ACC112 (cell line): ENCODE data around the gene HNRNPAB.
"Not testable (repeated sequence)": the region's sequence is repeated elsewhere in the genome, so short reads cannot be mapped to it uniquely, and the experiment has no call there.

ENCODE experiments used
- H2AFZ ChIP-seq: fragments of 200-600 bp; sonication (generic); one replicate; pipeline ENCODE4 v1.6.0; 2017; ENCODE audit warnings: antibody characterized with exemption, low read length; ENCODE audit not compliant: unreplicated experiment
- H3K27ac ChIP-seq: fragments of 200-600 bp; sonication (generic); 2 replicates; pipeline ENCODE4 v1.5.1; 2014; ENCODE audit warnings: low read depth, mild to moderate bottlenecking, antibody characterized with exemption, low read length, moderate library complexity
- H3K27me3 ChIP-seq: fragments of 200-600 bp; sonication (generic); 2 replicates; pipeline ENCODE4 v1.6.1; 2014; ENCODE audit warnings: mild to moderate bottlenecking, antibody characterized with exemption, low read length, moderate library complexity, mixed read lengths; ENCODE audit not compliant: insufficient read depth
- H3K36me3 ChIP-seq: fragments of 200-600 bp; sonication (generic); 2 replicates; pipeline ENCODE4 v1.6.1; 2016; ENCODE audit warnings: mild to moderate bottlenecking, antibody characterized with exemption, low read length, moderate library complexity, mixed read lengths; ENCODE audit not compliant: insufficient read depth
- H3K4me1 ChIP-seq: fragments of 200-600 bp; sonication (generic); one replicate; pipeline ENCODE4 v1.6.1; 2016; ENCODE audit warnings: low read length, mixed read lengths; ENCODE audit not compliant: insufficient read depth, unreplicated experiment, control insufficient read depth
- H3K4me3 ChIP-seq: fragments of 200-600 bp; sonication (generic); 2 replicates; pipeline ENCODE4 v1.5.1; 2014; ENCODE audit warnings: mild to moderate bottlenecking, low read depth, low read length
- H3K79me2 ChIP-seq: fragments of 200-600 bp; sonication (generic); one replicate; pipeline ENCODE4 v1.6.0; 2016; ENCODE audit warnings: low read length; ENCODE audit not compliant: control insufficient read depth, unreplicated experiment, insufficient read depth

Gene HNRNPAB

GRCh38 chr5:178237431-178238312 lies 33.3 kb downstream of the HNRNPAB start:
- Histone ChIP-seq H3K36me3 (no peaks in the 10 kb centered on the region), H3K4me3 (no peak overlapping the region), H3K4me1 (peaks cover 4% of the 10 kb centered on the region), H2AFZ (no peak overlapping the region), H3K27me3 (no peaks in the 10 kb centered on the region), H3K79me2 (no peaks in the 10 kb centered on the region), H3K27ac (no peak overlapping the region)

DNA sequence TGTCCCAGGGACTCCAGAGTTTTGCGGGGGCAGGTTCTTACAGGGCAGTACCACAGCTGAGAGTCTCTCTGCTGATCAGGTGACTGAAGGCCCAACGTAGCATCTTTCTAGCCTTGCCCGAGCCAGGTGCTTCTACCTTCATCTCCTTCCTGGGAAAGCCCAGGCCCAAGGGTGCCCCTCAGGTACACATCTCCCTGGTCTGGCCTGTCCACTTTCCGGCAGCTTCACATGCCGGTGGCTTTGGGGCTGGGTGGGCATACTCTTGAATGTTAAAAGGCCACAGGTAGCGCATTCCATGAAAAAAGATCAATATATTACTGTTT lies 33.9 kb downstream of the HNRNPAB start:
- Histone ChIP-seq H3K27ac (no peak overlapping the region), H2AFZ (no peak overlapping the region), H3K4me1 (no peaks in the 10 kb centered on the region)

DNA sequence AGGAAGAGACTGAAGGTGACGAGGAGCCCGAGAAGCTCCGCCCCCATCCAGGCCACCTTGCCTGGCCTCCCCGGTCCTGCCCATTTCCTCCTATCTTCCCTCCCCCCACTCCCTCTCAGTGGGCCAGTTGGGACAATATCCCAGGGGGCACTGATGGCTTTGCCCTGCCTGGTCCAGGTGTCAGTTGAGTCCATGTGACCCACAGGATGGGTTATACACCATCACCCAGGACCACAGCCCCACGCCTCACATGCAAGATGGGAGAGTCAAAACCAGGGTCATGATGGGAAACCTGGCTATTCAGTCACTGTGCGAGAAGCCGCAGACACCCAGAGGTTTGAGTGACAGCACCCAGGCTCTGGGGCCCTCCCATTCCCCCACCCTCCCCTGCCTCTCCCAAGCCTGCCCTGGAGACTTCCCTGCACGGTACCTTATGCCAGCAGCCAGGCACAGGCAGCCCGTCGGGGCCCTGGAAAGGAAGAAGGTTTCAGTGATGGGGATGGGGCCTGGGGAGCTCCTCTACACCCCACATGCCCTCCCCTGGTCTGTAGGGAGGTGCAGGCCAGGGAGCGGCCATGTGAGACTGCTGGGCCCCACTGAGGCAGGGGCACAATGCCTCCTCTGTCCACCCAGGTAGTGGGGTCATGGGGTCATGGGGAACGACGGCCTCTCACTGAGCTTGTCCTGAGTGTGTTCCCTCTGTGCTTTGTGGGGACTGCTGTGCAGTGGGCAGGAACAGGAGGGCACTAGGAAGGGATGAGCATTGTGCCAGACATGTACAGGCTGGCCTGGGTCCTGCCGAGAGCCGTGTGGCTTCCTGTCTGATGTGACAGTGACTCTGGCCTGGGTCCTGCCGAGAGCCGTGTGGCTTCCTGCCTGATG lies 34.6 kb downstream of the HNRNPAB start:
- H2AFZ ChIP-seq, result no peak overlapping the region
- no peaks in the 10 kb centered on the region for H3K79me2 ChIP-seq
- no peaks in the 10 kb centered on the region for H3K4me1 ChIP-seq
- no peak overlapping the region for H3K4me3 ChIP-seq
- no peak overlapping the region for H3K27ac ChIP-seq
- H3K36me3 ChIP-seq, result no peaks in the 10 kb centered on the region
- no peaks in the 10 kb centered on the region for H3K27me3 ChIP-seq

More for the DNA sequence above, 33.9 kb downstream of the HNRNPAB start:
- Histone ChIP-seq H3K36me3 (no peaks in the 10 kb centered on the region), H3K27me3 (no peaks in the 10 kb centered on the region), H3K79me2 (no peaks in the 10 kb centered on the region), H3K4me3 (no peak overlapping the region)

DNA sequence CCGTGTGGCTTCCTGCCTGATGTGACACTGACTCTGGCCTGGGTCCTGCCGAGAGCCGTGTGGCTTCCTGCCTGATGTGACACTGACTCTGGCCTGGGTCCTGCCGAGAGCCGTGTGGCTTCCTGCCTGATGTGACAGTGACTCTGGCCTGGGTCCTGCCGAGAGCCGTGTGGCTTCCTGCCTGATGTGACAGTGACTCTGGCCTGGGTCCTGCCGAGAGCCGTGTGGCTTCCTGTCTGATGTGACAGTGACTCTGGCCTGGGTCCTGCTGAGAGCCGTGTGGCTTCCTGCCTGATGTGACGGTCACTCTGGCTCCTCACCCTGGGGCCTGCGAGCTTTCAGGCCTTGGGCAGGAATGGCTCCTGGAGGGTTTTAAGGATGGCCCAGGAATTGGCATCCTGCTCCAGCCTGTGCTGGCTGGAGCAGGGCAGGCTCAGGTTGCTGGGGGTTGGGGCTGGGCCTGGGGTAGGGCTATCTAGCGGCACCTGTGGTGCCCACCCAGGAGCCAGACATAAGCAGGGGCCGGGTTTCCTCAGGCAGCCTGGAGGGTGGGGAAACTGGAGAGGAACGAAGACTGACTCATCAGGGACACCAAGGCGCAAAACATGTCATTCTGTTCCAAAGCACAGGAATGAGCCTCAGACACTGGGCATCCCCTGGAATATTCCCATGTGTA lies 35.4 kb downstream of the HNRNPAB start:
- H3K27me3 ChIP-seq, H3K4me1 ChIP-seq, H3K36me3 ChIP-seq, H3K27ac ChIP-seq, H3K4me3 ChIP-seq, H3K79me2 ChIP-seq, H2AFZ ChIP-seq: not testable (repeated sequence)

- no peaks in the 10 kb centered on the region for H3K79me2 ChIP-seq
- H3K4me1 ChIP-seq, result no peaks in the 10 kb centered on the region
- H2AFZ ChIP-seq, result no peak overlapping the region
- H3K36me3 ChIP-seq, result no peaks in the 10 kb centered on the region
- no peaks in the 10 kb centered on the region for H3K27me3 ChIP-seq
- no peak overlapping the region for H3K4me3 ChIP-seq
- H3K27ac ChIP-seq, result no peak overlapping the region
Measured at GRCh38 chr5:178240341-178240741, 36.0 kb downstream of the HNRNPAB start.

- no peaks in the 10 kb centered on the region for H3K4me1 ChIP-seq
- H2AFZ ChIP-seq, result no peak overlapping the region
- H3K27ac ChIP-seq, result no peak overlapping the region
- H3K79me2 ChIP-seq, result no peaks in the 10 kb centered on the region
- H3K4me3 ChIP-seq, result no peak overlapping the region
- no peaks in the 10 kb centered on the region for H3K36me3 ChIP-seq
- H3K27me3 ChIP-seq, result no peaks in the 10 kb centered on the region
Measured at GRCh38 chr5:178240766-178241165, 36.4 kb downstream of the HNRNPAB start.

DNA sequence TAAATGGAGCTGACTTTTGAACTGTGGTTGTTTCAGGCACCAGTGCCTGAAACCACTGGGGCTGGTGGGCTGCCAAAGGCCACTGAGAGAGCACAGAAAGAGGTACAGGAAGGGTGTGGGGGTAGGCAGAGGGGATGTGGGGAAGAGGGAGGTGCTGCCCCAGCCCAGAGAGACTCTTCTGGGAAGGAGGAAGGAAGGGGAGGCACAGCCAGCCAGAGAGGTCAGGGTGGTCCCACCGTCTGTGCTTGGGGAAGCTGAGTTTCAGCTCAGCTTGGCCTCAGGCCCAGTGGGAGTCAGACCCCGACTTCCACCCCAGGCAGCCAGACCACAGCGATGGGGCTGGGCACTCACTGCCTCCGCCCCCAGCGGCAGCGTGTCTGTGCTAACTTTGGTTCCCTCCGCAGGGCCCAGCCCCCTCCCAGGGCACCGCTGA lies 36.9 kb downstream of the HNRNPAB start:
- Histone ChIP-seq H3K4me1 (no peaks in the 10 kb centered on the region), H3K27me3 (no peaks in the 10 kb centered on the region), H3K27ac (no peak overlapping the region), H3K79me2 (no peaks in the 10 kb centered on the region), H2AFZ (no peak overlapping the region), H3K4me3 (no peak overlapping the region), H3K36me3 (no peaks in the 10 kb centered on the region)

GRCh38 chr5:178241688-178242231 lies 37.4 kb downstream of the HNRNPAB start:
- H3K27me3 ChIP-seq, result no peaks in the 10 kb centered on the region
- no peaks in the 10 kb centered on the region for H3K79me2 ChIP-seq
- no peaks in the 10 kb centered on the region for H3K36me3 ChIP-seq
- no peaks in the 10 kb centered on the region for H3K4me1 ChIP-seq
- H2AFZ ChIP-seq, result no peak overlapping the region
- no peak overlapping the region for H3K27ac ChIP-seq
- H3K4me3 ChIP-seq, result no peak overlapping the region

- Histone ChIP-seq H3K36me3 (no peaks in the 10 kb centered on the region), H3K4me3 (no peak overlapping the region), H3K27me3 (no peaks in the 10 kb centered on the region), H3K79me2 (no peaks in the 10 kb centered on the region), H2AFZ (no peak overlapping the region), H3K27ac (no peak overlapping the region), H3K4me1 (no peaks in the 10 kb centered on the region)
Measured at GRCh38 chr5:178242416-178242815, 38.1 kb downstream of the HNRNPAB start.

- no peaks in the 10 kb centered on the region for H3K27me3 ChIP-seq
- no peak overlapping the region for H3K4me3 ChIP-seq
- H3K27ac ChIP-seq, result no peak overlapping the region
- no peaks in the 10 kb centered on the region for H3K4me1 ChIP-seq
- no peaks in the 10 kb centered on the region for H3K36me3 ChIP-seq
- no peak overlapping the region for H2AFZ ChIP-seq
- H3K79me2 ChIP-seq, result no peaks in the 10 kb centered on the region
Measured at GRCh38 chr5:178244576-178244975, 40.2 kb downstream of the HNRNPAB start.
